ENCODE data around the gene NANOS2.
"Not testable (repeated sequence)": the region's sequence is repeated elsewhere in the genome, so short reads cannot be mapped to it uniquely, and the experiment has no call there.

NANOS2 gene

GRCh38 chr19:45927565-45928261 lies 13.1 kb upstream of the NANOS2 start:
- DNase-seq, result peak; percentile 91

- no peak for DNase-seq
Measured at GRCh38 chr19:45924891-45925447, 10.4 kb upstream of the NANOS2 start.

GRCh38 chr19:45922281-45922680 lies 7.7 kb upstream of the NANOS2 start:
- no peak for DNase-seq

- DNase-seq, result no peak
Measured at GRCh38 chr19:45920458-45920857, 5.9 kb upstream of the NANOS2 start.

- no peak for DNase-seq
Measured at GRCh38 chr19:45919678-45920077, 5.1 kb upstream of the NANOS2 start.

GRCh38 chr19:45918721-45919120 lies 4.1 kb upstream of the NANOS2 start:
- no peak for DNase-seq

GRCh38 chr19:45917421-45918091 lies 3.0 kb upstream of the NANOS2 start:
- no peak for DNase-seq

- DNase-seq, result no peak
Measured at GRCh38 chr19:45911291-45911690, 3.3 kb downstream of the NANOS2 start.

GRCh38 chr19:45908956-45909355 lies 5.6 kb downstream of the NANOS2 start:
- DNase-seq, result no peak

- DNase-seq, result no peak
Measured at GRCh38 chr19:45906221-45906620, 8.4 kb downstream of the NANOS2 start.

GRCh38 chr19:45905011-45905410 lies 9.6 kb downstream of the NANOS2 start:
- DNase-seq, result no peak

- DNase-seq, result peak; percentile 99
Measured at GRCh38 chr19:45902651-45903625, 11.6 kb downstream of the NANOS2 start.

GRCh38 chr19:45901912-45902650 lies 12.5 kb downstream of the NANOS2 start, which contains the start of gene MYPOP:
Gene MYPOP (minus strand): TSS chr19:45902613. CDS start chr19:45901773, 840 bp downstream.
- no peak for DNase-seq

GRCh38 chr19:45901432-45901911 lies 13.1 kb downstream of the NANOS2 start:
- DNase-seq, result peak; percentile 42

- DNase-seq, result no peak
Measured at GRCh38 chr19:45900738-45901431, 13.7 kb downstream of the NANOS2 start.

- no peak for DNase-seq
Measured at GRCh38 chr19:45899919-45900589, 14.5 kb downstream of the NANOS2 start.

GRCh38 chr19:45899253-45899652 lies 15.3 kb downstream of the NANOS2 start:
- no peak for DNase-seq

- no peak for DNase-seq
Measured at GRCh38 chr19:45897261-45897812, 17.2 kb downstream of the NANOS2 start.

GRCh38 chr19:45895983-45896599 lies 18.5 kb downstream of the NANOS2 start:
- not testable (repeated sequence) for DNase-seq

- DNase-seq, result no peak
Measured at GRCh38 chr19:45895519-45895972, 19.0 kb downstream of the NANOS2 start.

All from CD4-positive, alpha-beta T cell treated with Interleukin-15 for 1 hour (primary cell).